GM23248 (cell line): ENCODE data around the gene OR6Y1.

Experiments used
- EZH2 ChIP-seq: fragments of 200-600 bp; sonication (generic); IDR thresholded peaks from 2 replicates; pipeline ENCODE4 v1.6.1; 2018; ENCODE audit warnings: antibody characterized with exemption, mild to moderate bottlenecking; ENCODE audit not compliant: insufficient read depth, poor library complexity, severe bottlenecking
- EZH2phosphoT487 ChIP-seq: fragments of 200-600 bp; sonication (generic); IDR thresholded peaks from 2 replicates; pipeline ENCODE4 v1.6.1; 2018; ENCODE audit warnings: antibody characterized with exemption, moderate library complexity, mild to moderate bottlenecking, low read depth; ENCODE audit not compliant: insufficient read depth

DNA sequence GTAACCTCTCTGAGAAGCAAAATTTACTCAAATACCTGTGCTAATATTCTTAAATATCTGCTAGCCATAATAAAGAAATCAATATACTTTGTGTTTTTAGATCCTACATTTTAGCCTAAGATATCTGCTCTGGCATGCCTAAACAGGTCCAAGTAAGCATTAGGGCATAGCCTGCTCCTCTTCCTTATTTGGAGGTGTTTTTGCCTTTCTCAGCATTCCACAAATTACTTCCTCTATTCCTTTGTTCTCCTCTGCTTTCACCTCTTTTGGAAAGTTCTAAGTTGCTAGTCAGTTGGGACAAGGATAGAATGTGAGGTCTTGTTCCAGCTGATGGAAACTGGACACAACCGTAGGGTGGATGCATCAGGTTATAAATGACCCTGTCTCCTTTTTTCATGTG, 32.7 kb upstream of the OR6Y1 start:
- TF ChIP-seq EZH2, result no peak
- no peak for TF ChIP-seq EZH2phosphoT487
